ENCODE data around the gene DCAF8.
A peak's percentile ranks its signal among the peaks of the same experiment; 100 is the strongest.

DCAF8 gene

DNA sequence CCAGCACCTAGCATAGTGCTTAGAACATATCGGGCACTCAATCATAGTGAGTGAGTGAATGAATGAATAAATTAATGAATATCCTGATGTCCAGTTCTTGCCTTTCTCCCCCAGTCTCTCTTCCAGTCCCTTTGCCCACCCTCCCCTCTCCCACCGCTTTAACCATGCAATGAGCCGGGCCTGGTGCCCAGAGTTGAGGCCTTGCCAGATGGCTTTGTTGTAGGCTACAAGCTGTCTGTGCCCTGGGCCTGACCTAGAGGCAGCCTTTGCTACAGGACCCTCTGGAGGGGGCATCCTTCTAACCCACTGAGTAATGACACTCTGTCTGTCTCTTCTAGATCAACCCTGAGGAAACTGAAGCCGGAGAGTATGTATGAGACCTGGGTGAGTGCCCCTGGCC lies 65.1 kb downstream of the DCAF8 start:
- DNase-seq: no peak

DNA sequence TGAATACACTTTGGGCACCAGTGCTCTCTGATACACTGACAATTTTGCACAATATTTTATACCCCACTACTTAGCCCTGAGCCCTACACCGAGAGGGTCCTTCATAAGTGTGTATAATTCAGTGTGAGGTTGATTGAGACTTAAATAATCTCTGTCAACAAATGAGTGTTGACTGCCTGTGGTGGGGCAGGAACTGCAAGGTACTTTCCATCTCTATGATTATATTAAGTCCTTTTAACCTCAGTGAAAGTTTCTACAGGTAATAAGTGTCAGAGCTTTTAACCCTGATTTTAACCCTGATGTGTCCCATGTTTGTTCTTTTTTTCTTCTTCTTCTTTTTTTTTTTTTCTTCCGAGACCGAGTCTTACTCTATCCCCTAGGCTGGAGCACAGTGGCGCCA lies 66.2 kb downstream of the DCAF8 start:
- DNase-seq: no peak

DNA sequence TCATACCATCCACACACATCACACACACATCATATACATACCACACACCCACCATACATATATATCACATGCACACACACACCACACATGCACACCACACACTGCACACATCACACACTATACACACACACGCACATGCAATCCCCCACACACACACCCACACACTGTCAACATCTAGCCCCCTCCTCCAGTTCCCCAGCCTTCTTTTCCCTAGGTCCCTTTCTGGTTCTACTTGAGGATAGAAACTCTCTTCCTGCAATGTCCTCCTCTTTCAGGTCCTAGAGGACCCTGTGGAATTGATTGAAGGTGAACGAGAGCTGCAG lies 67.7 kb downstream of the DCAF8 start:
- no peak for DNase-seq

DNA sequence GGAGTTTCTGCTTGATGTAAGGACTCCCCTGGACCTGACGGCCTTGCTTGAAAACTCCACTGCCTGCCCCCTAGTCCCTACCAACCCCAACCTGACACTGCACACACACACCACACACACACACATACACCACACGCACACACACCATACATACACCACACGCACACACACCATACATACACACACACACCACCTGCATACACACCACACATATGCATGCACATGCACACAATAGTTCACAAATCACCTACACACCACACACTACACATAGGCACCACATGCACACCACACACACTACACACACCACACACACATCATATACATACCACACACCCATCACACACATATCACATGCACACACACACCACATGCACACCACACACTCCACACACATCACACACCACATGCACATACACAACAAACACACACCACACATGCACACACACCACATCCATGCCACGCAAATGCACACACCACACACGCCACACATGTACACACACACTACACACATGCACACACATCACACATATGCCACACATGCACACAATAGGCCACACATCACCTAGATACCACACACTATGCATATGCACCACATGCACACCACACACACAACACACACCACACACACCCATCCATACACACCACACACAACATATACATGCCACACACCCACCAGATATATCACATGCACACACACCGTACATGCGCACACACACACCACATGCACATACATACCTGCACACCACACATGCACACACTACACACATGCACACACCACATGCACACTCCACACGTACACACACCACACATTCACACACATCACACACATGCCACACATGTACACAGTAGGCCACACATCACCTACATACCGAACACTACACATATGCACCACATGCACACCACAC lies 68.3 kb downstream of the DCAF8 start:
- no peak for DNase-seq

DNA sequence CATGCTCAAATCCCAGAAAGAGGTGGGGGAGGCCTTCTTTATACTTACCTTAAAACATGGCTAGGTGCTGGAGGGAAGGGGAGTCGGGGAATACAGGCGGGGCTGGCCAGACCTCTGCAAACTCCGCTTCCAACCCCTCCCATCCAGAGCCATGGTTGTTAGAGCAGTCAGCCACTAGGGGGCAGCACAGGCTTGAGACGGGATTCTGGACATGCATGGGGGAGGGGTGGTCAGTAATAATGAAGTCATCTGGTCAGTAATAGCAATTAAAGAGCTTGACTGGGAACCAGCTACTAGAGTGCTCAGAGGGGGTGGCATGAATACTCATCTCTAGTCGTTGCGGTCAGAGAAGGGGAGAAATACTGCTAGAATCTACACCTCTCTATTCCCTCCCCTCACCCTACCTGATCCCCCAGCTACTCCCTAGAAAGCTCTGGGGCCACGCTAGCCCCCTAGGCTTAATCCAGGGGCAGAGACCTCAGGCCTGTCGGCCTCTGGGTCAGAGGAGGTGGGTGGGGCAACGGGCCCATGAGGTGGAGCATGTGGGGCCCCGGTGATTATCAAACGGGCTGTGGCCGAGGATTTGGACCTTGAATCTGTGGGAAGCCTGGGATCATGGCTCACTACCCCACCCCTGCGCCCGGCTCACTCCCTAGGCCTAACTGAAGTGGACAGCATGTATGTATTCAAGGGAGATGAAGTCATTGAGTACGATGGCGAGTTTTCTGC lies 69.1 kb downstream of the DCAF8 start:
- peak; percentile 32 to 89 for DNase-seq

DNA sequence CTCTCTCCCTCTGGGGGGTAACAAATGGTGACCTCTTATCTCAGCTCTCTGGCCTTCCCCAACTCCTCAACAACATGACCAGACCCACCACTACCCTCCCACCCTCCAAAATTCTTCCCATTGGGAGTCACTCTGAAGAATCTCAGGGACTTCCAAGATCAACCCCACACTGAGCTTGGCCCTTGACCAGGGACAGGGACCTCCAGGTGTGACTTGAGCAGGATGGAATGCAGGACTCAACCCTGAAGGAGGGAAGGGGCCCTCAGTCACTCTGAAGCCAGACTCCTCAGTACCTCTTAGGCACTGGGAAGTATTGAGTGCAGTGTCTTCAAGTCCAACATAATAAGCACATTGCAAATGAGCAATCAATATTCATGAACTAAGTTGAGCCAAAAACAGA lies 70.1 kb downstream of the DCAF8 start:
- no peak for DNase-seq

DNA sequence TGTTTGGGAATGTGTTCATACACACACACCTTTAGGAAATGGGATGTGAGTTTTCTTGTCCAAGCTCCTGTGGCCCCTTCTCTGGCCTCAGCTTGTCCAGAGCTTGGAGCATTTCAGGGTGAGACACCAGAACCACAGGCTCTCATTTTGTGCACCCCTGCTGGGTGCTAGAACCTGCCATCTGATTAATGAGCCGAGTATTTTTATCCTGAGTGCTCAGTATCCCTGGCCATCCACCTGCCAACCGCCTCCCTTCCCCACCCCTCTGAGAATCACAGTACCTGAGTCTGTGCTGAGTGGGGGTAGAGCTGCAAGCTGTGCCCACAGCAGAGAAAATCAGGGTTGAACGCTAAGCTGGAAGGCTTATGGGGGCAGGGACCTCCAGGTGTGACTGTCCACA lies 70.6 kb downstream of the DCAF8 start:
- DNase-seq: peak in 1 of 2 experiments; percentile 64

DNA sequence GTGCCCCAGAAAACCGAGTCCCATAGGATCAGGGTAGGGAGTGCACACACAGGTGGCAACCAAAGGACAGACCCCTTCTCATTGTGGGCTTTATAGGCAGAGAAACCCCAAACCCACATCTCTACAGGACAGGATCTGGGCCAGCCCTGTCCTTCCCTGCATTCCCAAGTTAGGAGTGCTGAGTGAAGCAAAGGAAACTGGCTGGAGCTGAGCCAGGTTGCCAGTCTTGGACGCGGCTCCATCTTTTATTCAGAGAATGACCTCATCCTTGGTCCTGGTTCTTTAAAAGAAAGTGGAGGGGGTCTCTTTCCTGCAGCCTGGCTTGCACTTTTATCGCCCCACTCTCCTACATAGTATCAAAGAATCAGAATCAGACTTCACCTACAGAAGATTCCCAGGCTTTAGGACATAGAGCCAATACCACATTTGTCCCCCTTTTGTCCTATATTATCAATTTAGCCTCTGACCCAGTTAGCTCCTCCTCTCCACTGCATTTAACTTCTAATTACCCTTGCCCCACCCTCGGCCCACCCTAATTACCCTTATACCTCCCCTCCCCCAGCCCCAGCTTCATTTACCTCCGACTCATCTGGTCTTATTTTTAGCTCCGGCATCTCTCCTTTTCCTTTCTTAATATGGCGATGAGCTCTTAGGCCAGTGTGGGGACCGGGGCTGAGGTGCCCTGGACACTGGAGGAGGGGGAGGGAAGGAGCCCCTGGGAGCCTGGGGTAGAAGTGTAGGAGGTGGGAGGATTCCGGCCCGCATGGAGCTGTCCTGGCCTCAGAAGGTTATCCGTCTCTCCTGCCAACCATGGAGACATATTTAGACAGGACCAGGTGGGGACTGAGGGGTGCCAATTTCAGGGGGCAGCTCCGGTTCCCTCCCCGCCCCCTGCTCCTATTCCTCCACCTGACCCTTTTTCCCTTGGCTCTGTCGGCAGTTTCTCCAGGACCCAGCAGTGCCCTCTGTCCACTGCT lies 72.4 kb downstream of the DCAF8 start, which contains the start of gene CASQ1:
CASQ1 (plus strand) TSS at position 927 of the 977 bp plus-strand sequence. CDS start 177 bp downstream, outside the sequence.
- DNase-seq: peak in 1 of 2 experiments; percentile 9

DNA sequence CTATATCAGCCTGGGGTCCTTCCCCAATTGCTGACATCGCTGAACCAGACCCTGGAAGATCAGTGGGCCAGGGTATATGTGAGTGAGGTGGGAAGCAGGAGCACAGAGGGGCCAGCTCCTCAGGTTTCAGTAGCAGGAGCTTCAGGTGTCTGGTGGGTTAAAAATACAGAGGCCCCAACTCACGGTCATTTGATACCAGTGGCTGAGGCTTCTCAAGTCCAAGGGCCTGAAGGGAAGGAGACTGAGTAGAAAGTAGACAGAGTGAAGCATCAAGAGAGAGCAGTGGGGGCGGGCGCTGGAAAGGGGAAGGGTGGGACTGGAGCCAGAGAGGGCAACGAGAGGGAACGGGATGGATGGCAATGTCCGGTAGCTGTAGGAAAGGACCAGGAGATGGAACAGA lies 74.0 kb downstream of the DCAF8 start:
- DNase-seq: no peak

DNA sequence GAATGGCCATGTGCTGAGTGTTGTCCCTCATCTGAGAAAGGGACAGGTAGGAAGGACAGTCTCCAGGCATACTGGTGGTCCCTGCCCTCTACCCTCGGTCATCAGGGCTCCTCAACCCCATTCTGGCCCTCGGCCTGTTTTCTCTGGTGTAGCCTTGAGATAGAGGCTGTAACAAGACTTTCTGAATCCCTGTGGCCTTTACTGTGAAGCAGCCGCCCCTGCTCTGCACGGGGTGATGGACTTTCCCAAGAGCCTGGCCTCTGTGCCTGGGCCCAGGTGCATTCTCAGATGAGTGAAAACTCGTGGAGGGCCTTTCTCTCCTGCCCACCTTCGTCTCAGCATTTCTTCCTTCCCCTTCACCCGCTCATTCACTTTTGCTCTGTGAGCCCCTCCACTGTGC lies 74.9 kb downstream of the DCAF8 start:
- no peak for DNase-seq

DNA sequence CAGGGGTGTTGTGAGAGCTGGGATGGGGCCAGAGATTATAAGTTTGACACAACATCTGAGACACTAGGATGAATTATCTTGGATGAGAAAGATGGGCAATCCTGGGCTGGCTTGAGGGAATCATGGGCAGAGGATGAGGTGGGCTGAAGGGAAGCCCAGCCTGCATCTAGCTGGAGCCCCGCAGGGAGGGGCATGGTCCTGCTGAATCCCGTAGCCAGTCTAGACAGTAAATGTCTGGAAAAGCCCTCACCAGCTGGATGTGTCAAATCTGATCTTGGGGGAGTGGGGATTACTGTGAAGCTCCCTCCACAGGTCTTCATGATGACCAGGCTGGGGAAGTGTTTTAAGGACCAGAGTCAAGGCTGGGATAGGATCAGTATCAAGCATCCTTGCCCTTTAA lies 75.6 kb downstream of the DCAF8 start:
- no peak for DNase-seq

DNA sequence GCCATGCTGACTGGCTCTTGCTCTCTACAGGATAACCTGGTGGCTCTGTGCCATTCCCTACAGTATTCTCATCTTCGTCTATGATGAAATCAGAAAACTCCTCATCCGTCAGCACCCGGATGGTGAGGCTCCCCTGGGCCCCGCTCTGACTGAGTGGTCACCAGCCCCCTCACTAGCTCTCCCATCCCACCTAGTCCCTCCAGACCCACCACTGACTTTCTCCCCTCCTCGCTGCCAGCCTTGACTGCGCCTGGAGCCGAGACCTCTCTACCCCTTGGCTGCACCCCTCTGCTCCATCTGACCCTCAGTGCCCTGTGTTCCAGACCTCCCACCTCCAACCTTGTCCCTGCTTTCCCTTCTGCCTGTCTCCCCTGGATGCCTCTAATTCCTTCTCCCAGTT lies 76.1 kb downstream of the DCAF8 start:
- DNase-seq: no peak

DNA sequence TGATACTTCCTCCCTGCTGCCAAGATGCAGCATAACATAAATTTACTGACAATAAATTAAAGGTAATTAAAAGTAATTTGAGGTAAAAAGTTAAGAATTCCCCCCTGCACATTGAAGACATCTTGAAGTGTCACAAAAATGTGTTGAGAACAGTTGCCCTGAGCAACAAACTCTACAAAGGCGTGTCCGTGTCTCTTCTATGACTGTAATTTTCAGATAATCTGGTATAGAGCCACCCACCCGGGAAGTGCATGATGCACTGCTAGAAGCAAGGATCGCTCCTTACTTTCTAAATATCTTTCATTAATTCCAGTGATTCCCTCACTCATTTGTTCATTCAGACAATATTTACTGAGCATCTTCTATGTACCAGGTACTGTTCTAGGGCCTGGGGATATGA lies 83.0 kb downstream of the DCAF8 start:
- DNase-seq: no peak

DNA sequence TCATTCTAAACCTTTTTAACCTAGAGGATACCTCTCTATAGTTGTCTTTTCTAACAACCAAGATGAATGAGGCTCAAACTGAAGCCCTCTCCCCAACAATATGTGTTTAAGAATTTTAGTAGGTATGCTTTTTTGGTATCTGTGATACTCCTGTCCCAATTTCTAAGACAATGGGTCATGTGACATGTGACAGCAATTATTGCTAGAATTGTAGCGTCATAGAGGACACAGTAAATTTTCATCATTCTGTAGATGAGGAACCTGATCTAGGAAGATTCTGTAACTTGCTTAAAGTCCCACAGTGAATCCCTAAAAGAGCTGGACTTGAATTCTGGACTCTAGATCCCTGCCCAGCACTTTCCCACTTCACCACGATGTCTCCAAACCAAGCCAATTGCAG lies 83.6 kb downstream of the DCAF8 start:
- no peak for DNase-seq

DNA sequence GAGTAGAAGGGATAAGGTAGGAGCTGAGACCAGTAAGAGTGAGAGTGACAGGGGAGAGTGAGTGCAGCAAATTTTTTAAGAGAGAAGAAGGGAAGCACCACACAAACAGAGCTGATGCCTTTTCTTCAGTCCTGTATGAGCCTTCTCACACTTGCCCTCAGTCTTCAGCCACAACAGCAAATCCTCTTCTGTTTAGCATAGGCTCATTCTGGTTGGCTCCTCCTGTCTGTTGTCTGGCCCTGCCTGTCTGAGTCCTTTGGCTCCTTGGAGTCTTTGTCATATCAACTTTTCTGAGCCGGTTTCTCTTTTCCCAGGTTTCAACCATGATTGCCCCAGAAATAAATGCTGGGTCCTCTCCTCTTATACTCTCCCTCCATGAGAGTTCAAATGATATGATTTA lies 84.7 kb downstream of the DCAF8 start:
- DNase-seq: no peak

DNA sequence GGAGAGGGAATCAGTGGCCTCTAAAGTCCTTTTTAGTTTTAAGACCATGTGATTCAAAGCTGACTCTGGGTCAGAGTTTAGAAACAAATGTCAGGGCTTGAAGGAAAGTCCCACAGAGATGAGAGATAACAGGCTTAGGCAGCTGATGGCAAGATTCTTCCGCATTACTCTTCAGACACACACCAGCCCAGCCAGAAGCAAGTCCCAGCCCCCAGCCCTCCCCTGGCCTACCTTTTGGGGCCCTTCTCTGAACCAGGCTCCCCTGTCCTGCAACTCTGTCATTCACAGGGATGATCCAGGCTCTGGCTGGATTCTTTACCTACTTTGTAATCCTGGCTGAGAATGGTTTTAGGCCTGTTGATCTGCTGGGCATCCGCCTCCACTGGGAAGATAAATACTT lies 85.1 kb downstream of the DCAF8 start:
- no peak for DNase-seq

DNA sequence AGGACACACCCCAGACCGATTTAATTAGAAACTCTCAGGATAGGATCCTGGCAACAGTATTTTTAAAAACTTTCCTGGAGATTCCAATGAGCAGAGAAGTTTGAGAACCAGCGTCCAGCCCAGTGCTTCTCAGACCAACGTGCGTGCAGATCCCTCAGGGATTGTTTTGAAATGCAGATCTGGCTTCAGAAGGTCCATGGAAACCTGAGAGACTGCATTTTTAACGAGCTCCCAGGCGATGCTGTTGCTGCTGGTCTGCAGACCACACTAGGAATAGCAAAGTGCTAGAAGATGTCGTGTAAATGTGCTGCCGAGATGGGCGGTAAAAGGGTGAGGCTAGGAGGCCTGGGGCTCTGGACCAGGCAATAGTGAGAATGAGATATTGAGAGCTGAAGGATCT lies 90.4 kb downstream of the DCAF8 start:
- DNase-seq: no peak

DNA sequence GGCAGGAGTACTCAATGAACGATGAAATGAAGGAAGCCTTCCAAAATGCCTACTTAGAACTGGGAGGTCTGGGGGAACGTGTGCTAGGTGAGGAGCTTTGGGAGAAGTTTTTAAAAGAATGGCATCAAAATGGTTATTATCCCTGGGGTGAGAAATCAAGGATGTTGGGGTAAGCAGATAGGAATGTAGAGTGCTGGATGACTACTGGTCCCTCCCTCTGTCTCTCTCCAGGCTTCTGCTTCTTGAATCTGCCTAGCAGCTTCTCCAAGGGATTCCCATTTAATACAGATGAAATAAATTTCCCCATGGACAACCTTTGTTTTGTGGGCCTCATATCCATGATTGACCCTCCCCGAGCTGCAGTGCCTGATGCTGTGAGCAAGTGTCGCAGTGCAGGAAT lies 91.0 kb downstream of the DCAF8 start:
- no peak for DNase-seq

DNA sequence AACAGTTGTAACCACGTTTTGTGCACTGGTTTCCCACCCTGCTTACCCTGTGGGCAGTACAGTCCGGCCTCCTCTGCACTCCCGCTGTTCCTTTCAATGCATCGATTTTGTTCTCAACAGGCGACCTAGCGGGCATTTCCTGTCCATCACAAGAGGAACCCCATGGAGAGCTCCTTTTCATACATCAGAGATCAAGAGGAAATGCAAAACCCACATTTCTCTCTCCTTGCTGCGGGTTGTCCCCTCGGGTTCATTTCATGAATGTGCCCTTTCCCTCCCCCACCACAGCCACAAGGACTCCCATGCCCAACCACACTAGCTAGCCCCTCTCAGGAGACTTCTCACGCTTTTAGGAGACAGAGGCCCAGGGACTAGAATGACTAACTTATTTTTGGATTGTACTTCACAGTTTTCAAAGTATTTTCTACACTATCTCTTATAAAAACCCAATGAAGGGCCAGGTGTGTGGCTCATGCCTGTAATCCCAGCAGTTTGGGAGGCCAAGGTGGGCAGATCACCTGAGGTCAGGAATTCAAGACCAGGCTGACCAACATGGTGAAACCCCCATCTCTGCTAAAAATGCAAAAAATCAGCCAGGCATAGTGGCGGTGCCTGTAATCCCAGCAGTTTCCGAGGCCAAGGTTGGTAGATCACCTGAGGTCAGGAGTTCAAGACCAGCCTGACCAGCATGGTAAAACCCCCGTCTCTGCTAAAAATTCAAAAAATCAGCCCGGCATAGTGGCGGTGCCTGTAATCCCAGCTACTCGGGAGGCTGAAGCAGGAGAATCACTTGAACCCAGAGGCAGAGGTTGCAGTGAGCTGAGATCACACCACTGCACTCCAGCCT lies 92.6 kb downstream of the DCAF8 start:
- no peak for DNase-seq

DNA sequence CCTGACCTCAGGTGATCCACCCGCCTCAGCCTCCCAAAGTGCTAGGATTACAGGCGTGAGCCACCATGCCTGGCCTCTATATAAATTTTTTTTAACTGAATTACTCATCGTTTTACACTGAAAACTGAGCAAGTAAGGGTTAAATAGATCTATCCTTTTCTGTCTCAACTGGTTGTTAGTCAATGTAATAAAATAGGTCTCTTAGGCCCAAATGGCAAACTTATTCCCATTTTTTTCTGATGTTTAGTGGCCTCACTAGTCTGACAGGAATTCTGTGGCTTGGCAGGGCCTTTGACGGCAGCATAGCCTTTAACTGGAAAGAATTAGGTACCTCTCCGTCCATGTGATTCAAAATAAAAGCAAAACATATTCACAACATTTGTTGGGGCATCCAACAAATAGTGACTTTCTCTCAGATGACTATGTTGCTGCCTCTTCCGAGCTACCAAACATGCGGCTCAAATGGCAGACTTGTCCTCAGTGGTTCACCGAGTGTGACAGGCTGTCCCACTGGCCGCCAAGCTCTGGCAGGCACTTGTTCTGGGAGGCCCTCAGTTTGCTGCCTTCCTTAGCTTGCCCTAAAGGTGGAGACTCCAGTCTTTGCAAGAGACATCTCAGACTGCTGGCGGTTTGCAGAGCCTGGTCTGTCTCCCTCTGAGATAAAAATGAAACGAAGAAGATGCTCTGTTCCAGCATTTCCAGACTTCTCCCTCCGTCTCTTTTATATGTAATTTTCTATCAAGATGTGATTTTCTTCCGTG lies 93.6 kb downstream of the DCAF8 start:
- DNase-seq: peak; percentile 8 to 40

DNA sequence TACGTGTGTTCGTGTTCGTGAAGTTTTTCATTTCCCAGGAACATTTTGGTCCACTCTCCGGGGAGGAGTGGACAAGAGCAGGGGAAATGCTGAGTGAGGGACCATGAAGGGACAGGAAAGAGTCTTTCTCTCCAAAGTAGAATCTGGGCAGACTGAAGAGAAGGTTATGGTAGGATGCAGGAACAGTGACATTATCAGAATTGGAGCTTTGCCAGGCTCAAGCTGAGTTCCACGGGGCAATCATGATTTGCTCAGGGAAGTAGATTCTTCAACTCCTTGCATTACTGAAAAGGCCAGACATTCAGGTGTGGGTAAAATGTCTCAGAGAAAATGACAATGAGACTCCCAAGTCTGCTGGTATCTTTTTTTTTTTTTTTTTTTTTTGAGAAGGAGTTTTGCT lies 94.3 kb downstream of the DCAF8 start:
- no peak for DNase-seq

Data from cerebellar nuclear complex (tissue), 1 donor.